HepG2 (cell line): ENCODE data around the gene YIPF3. TPM values are rescaled to one million over a fixed set of nuclear protein-coding genes. Genes with fewer than 3 reads are reported as not detected.
A peak's percentile ranks its signal among the peaks of the same experiment; 100 is the strongest.

Source experiments
- AGO1 ChIP-seq: fragments of 200-400 bp; formaldehyde crosslinking; IDR thresholded peaks from 2 replicates; pipeline ENCODE4 v1.6.1; 2017; ENCODE audit warnings: mild to moderate bottlenecking, low read depth, low read length, moderate library complexity; ENCODE audit not compliant: poor library complexity, severe bottlenecking
- DR1 ChIP-seq: sonication (generic); formaldehyde crosslinking; IDR thresholded peaks from 2 replicates; pipeline ENCODE4 v1.8.0; 2021; ENCODE audit warnings: mild to moderate bottlenecking, missing genetic modification reagents, inconsistent platforms
- FOXA1 ChIP-seq, 2 experiments: fragments of 450-650 bp in 1 of 2; sonication (generic) in 1 of 2; formaldehyde crosslinking in 1 of 2; IDR thresholded peaks; 2 replicates each; pipeline versions ENCODE4 v1.4.0 to v1.6.1; 2016 to 2020; ENCODE audit warnings: missing genetic modification reagents in 1 of 2
- POLR2G ChIP-seq: fragments of 200-400 bp; formaldehyde crosslinking; IDR thresholded peaks from 2 replicates; pipeline ENCODE4 v1.6.1; 2018; ENCODE audit warnings: mild to moderate bottlenecking, low read depth, low read length, moderate library complexity
- RAD21 ChIP-seq: fragments of 450-650 bp; formaldehyde crosslinking; IDR thresholded peaks from 2 replicates; pipeline ENCODE4 v1.5.0; 2020; ENCODE audit warnings: mild to moderate bottlenecking
- RFXAP ChIP-seq: sonication (generic); formaldehyde crosslinking; IDR thresholded peaks from 2 replicates; pipeline ENCODE4 v1.4.0; 2020; ENCODE audit warnings: missing genetic modification reagents, borderline replicate concordance
- SAP130 ChIP-seq: IDR thresholded peaks from 2 replicates; pipeline ENCODE4 v1.6.1; 2016; ENCODE audit warnings: low read depth
- SP1 ChIP-seq, 2 experiments: fragments of 450-650 bp in 1 of 2; sonication (generic) in 1 of 2; formaldehyde crosslinking in 1 of 2; IDR thresholded peaks; 2 replicates each; pipeline versions ENCODE4 v1.4.0 to v1.6.1; 2016 to 2020; ENCODE audit warnings: missing genetic modification reagents in 1 of 2
- SPEN ChIP-seq: sonication (generic); formaldehyde crosslinking; IDR thresholded peaks from 2 replicates; pipeline ENCODE4 v1.5.1; 2020; ENCODE audit warnings: low read depth, mild to moderate bottlenecking, missing genetic modification reagents
- TBX2 ChIP-seq: sonication (generic); formaldehyde crosslinking; IDR thresholded peaks from 2 replicates; pipeline ENCODE4 v1.5.0; 2020; ENCODE audit warnings: missing genetic modification reagents, mild to moderate bottlenecking, borderline replicate concordance
- TSC22D2 ChIP-seq: sonication (generic); formaldehyde crosslinking; IDR thresholded peaks from 2 replicates; pipeline ENCODE4 v1.5.1; 2020; ENCODE audit warnings: missing genetic modification reagents, mild to moderate bottlenecking, borderline replicate concordance
- ZFY ChIP-seq: sonication (generic); formaldehyde crosslinking; IDR thresholded peaks from 2 replicates; pipeline ENCODE4 v1.4.0; 2020; ENCODE audit warnings: missing genetic modification reagents
- ZNF224 ChIP-seq: sonication (generic); formaldehyde crosslinking; IDR thresholded peaks from 2 replicates; pipeline ENCODE4 v1.5.0; 2020; ENCODE audit warnings: mild to moderate bottlenecking, missing genetic modification reagents
- ZNF567 ChIP-seq: sonication (generic); formaldehyde crosslinking; IDR thresholded peaks from 2 replicates; pipeline ENCODE4 v1.8.1; 2023; ENCODE audit warnings: mild to moderate bottlenecking, missing genetic modification reagents, borderline replicate concordance
- ZNF660 ChIP-seq: sonication (generic); formaldehyde crosslinking; IDR thresholded peaks from 2 replicates; pipeline ENCODE4 v1.5.1; 2020; ENCODE audit warnings: mild to moderate bottlenecking, low read depth, missing genetic modification reagents, borderline replicate concordance
- polyA plus RNA-seq, 8 experiments: library from polyadenylated mRNA; depleted of rRNA in 3 of 8; stranded (reverse) in 7 of 8; unstranded in 1 of 8; fragments of >200 nt; fragmentation: Illumina TruSeq in 4 of 8; extraction: Trizol in 4 of 8; gene quantifications; 2 replicates each; pipeline versions ENCODE4 v1.2.1 to v1.2.3, GENCODE V29; 2011 to 2016; ENCODE audit warnings: low read depth in 4 of 8, missing spikeins in 1 of 8, mixed read lengths in 1 of 8; ENCODE audit not compliant: insufficient read depth in 1 of 8
- total RNA-seq, 5 experiments: library from RNA; depleted of rRNA; stranded (reverse); fragments of >200 nt; fragmentation: Illumina TruSeq; extraction: Trizol; gene quantifications; 2 replicates each; pipeline ENCODE4 v1.2.3, GENCODE V29; 2016; ENCODE audit warnings: low read depth in 1 of 5

The YIPF3 gene
- total and polyA plus RNA-seq, 2 of the 13 experiments (the other 11 are each of a cell fraction or from before 2014, with no cell fraction given), result 107 to 206 TPM

DNA sequence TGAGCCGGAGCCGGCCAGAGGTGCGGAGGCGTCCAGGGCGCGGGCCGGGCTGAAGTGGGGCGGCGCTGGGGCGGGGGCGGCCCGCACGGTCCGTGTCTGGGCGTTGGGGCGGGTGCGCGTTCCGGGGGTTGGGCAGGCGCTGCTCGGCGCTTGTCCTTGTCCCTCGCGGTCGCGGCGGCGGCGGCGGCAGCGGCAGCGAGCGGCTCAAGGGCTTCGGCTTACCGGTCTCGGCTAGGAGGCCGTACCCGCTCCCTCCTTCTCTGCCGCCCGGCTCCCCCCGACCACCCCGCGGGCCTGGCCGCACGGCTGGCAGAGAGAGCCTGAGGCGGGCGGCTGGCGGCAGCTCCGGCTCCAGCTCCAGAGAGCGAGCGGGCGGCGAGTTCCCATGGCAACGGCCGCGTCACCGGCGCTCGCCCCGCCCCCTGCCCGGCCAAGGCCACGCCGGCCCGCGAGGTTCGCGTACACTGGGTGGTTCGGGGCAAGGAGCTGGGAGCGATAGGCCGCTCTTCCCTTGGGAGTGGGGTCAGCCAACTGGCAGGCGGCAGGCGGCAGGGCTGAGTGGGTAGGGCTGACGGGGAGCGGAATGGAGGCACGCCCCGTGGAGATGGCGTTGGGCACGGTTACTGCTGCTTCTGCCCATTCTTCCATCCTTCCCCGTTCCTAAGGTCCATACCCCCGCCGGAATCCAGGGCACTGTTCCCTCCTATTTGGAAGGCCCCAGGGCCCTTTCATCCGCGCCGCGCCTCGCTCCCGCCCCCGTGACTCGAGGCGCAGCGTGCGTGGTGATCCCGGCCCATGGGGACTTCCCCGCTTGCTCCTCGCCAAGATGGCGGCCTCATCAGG lies 6.5 kb downstream of the YIPF3 start, which contains the start of gene LRRC73 (continued):
- TF ChIP-seq POLR2G, result peak; percentile 77
- TF ChIP-seq FOXA1 (IDR thresholded peaks at IDR 0.05), result no peak
- TF ChIP-seq FOXA1 (CRISPR knock-in tag; IDR thresholded peaks at IDR 0.05), result peak; percentile 38; the same call in 1 of the 2 replicates
- TF ChIP-seq DR1 (CRISPR knock-in tag), result peak; percentile 67; the same call in 1 of the 2 replicates
- TF ChIP-seq SP1 (IDR thresholded peaks at IDR 0.05), result no peak
- peak; percentile 91 for TF ChIP-seq SP1 (CRISPR knock-in tag; IDR thresholded peaks at IDR 0.05)
- TF ChIP-seq ZNF660 (CRISPR knock-in tag), result peak; percentile 86; the same call in 1 of the 2 replicates
- TF ChIP-seq ZNF224 (CRISPR knock-in tag), result 0 out of 2 replicates have a peak, but pooled peaks have one; percentile 62
- peak; percentile 95 for TF ChIP-seq AGO1
- peak; percentile 98 for TF ChIP-seq SAP130 (CRISPR knock-in tag)
- TF ChIP-seq TSC22D2 (CRISPR knock-in tag), result peak; percentile 29; the same call in 1 of the 2 replicates
- peak; percentile 91; the same call in 1 of the 2 replicates for TF ChIP-seq ZNF567 (CRISPR knock-in tag)
- TF ChIP-seq RAD21 (CRISPR knock-in tag), result peak; percentile 52; the same call in 1 of the 2 replicates
- TF ChIP-seq SPEN, result peak; percentile 68; the same call in 1 of the 2 replicates
- TF ChIP-seq RFXAP (CRISPR knock-in tag), result peak; percentile 99
- peak; percentile 64; the same call in 1 of the 2 replicates for TF ChIP-seq TBX2 (CRISPR knock-in tag)
- TF ChIP-seq ZFY, result peak; percentile 59; the same call in 1 of the 2 replicates
